ENCODE data around the gene RIMBP3C. TPM values are rescaled to one million over a fixed set of nuclear protein-coding genes. Genes with fewer than 3 reads are reported as not detected.
"Not testable (repeated sequence)": the region's sequence is repeated elsewhere in the genome, so short reads cannot be mapped to it uniquely, and the experiment has no call there.

The RIMBP3C gene
- total RNA-seq: 0.29 and 0.36 TPM in 2 replicates

GRCh38 chr22:21551361-21551760 is at the start of gene RIMBP3C:
TSS of gene RIMBP3C (minus strand) at chr22:21551461. CDS start at chr22:21550976, 485 bp downstream.
- H3K27me3 ChIP-seq (ENCODE audit: insufficient read depth, low read length); H3K4me1 ChIP-seq (ENCODE audit: insufficient read depth, low read length); H3K79me2 ChIP-seq (ENCODE audit: insufficient read depth, low read length); H3K36me3 ChIP-seq (ENCODE audit: insufficient read depth, low read length); H3K27ac ChIP-seq (ENCODE audit: low read depth, low read length); H3K9me3 ChIP-seq (ENCODE audit: low read depth, low read length); H4K20me1 ChIP-seq (ENCODE audit: insufficient read depth, low read length); H3K4me3 ChIP-seq (ENCODE audit: insufficient read depth, low read length); H3K4me2 ChIP-seq (ENCODE audit: insufficient read depth, low read length); H2AFZ ChIP-seq (ENCODE audit: low read length); DNase-seq (ENCODE audit: insufficient read length, low spot score, missing footprints): not testable (repeated sequence)

- Histone ChIP-seq H3K4me1 (ENCODE audit: insufficient read depth, low read length) (no peaks in the 10 kb centered on the region), H3K4me2 (ENCODE audit: insufficient read depth, low read length) (no peak overlapping the region), H4K20me1 (ENCODE audit: insufficient read depth, low read length) (peaks cover 58% of the 10 kb centered on the region), H3K36me3 (ENCODE audit: insufficient read depth, low read length) (peaks cover 26% of the 10 kb centered on the region), H3K4me3 (ENCODE audit: insufficient read depth, low read length) (no peak overlapping the region), H3K9me3 (ENCODE audit: low read depth, low read length) (no peaks in the 10 kb centered on the region), H3K79me2 (ENCODE audit: insufficient read depth, low read length) (peaks cover 97% of the 10 kb centered on the region), H3K27me3 (ENCODE audit: insufficient read depth, low read length) (no peaks in the 10 kb centered on the region), H3K27ac (ENCODE audit: low read depth, low read length) (no peak overlapping the region), H2AFZ (ENCODE audit: low read length) (no peak overlapping the region)
- no peak for TF ChIP-seq CTCF (IDR thresholded peaks at IDR 0.05; ENCODE audit: extremely low read depth, low read depth, low read length)
- no peak for DNase-seq (ENCODE audit: insufficient read length, low spot score, missing footprints)
These were observed 48.0 kb upstream of the RIMBP3C start for GRCh38 chr22:21599053-21599893.

GRCh38 chr22:21598302-21598701 is 47.0 kb upstream of the RIMBP3C start:
- H3K27me3 ChIP-seq (ENCODE audit: insufficient read depth, low read length): no peaks in the 10 kb centered on the region
- no peak overlapping the region for H2AFZ ChIP-seq (ENCODE audit: low read length)
- no peak overlapping the region for H3K4me3 ChIP-seq (ENCODE audit: insufficient read depth, low read length)
- no peak overlapping the region for H3K27ac ChIP-seq (ENCODE audit: low read depth, low read length)
- H3K4me2 ChIP-seq (ENCODE audit: insufficient read depth, low read length): no peak overlapping the region
- H3K79me2 ChIP-seq (ENCODE audit: insufficient read depth, low read length): peaks cover 98% of the 10 kb centered on the region
- H3K9me3 ChIP-seq (ENCODE audit: low read depth, low read length): no peaks in the 10 kb centered on the region
- H4K20me1 ChIP-seq (ENCODE audit: insufficient read depth, low read length): peaks cover 64% of the 10 kb centered on the region
- H3K4me1 ChIP-seq (ENCODE audit: insufficient read depth, low read length): no peaks in the 10 kb centered on the region
- H3K36me3 ChIP-seq (ENCODE audit: insufficient read depth, low read length): peaks cover 35% of the 10 kb centered on the region
- TF ChIP-seq CTCF (IDR thresholded peaks at IDR 0.05; ENCODE audit: extremely low read depth, low read depth, low read length): no peak
- DNase-seq (ENCODE audit: insufficient read length, low spot score, missing footprints): no peak

GRCh38 chr22:21596356-21597135 is 45.3 kb upstream of the RIMBP3C start:
- H2AFZ ChIP-seq (ENCODE audit: low read length); H3K27ac ChIP-seq (ENCODE audit: low read depth, low read length); H3K4me2 ChIP-seq (ENCODE audit: insufficient read depth, low read length); H3K9me3 ChIP-seq (ENCODE audit: low read depth, low read length); H3K27me3 ChIP-seq (ENCODE audit: insufficient read depth, low read length); H3K4me1 ChIP-seq (ENCODE audit: insufficient read depth, low read length); H3K4me3 ChIP-seq (ENCODE audit: insufficient read depth, low read length); DNase-seq (ENCODE audit: insufficient read length, low spot score, missing footprints): not testable (repeated sequence)
- Histone ChIP-seq H4K20me1 (ENCODE audit: insufficient read depth, low read length) (peaks cover 68% of the 10 kb centered on the region), H3K79me2 (ENCODE audit: insufficient read depth, low read length) (peaks cover 100% of the 10 kb centered on the region), H3K36me3 (ENCODE audit: insufficient read depth, low read length) (peaks cover 43% of the 10 kb centered on the region)
